Metanephros (tissue), 2 donors: Measurements from ENCODE around the gene KIF5C. TPM values are rescaled to one million over a fixed set of nuclear protein-coding genes. Genes with fewer than 3 reads are reported as not detected.

ENCODE experiments used
- small RNA-seq: library from RNA; depleted of rRNA; stranded (forward); fragments of <200 nt; gene quantifications from one replicate; pipeline ENCODE3, GENCODE V24; 2014; ENCODE audit warnings: low replicate concordance
- total RNA-seq: library from RNA; depleted of rRNA; stranded (reverse); fragments of >200 nt; gene quantifications from one replicate; pipeline ENCODE4 v1.2.3, GENCODE V29; 2014

The KIF5C gene
- 3.6 TPM for total RNA-seq

DNA sequence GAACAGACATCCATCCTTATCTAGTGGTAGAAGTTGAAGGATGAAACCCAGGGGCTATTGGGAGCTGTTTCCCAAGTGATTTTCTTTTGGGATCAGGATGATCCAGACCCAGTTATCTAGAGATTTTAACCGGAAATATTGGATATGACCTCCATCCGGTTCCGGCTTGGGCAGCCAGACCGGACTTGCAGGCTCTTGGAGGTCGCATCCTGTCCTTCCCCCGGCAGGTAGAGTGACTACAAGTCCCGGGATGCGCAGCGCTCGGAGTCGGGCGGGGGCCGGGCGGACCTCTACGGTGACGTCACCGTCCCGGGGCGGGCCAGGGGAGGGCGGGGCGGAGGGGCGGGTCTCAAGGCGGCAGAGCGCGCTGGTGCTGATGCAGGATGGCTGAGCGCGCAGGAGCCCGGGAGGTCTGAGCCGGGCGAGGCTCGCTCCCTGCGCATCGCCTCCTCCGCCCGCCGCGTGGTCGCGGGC is at the start of gene KIF5C:
Gene KIF5C, plus strand, starts transcription at position 360 of the 474 bp plus-strand sequence. CDS start 391 bp downstream, outside the sequence.

DNA sequence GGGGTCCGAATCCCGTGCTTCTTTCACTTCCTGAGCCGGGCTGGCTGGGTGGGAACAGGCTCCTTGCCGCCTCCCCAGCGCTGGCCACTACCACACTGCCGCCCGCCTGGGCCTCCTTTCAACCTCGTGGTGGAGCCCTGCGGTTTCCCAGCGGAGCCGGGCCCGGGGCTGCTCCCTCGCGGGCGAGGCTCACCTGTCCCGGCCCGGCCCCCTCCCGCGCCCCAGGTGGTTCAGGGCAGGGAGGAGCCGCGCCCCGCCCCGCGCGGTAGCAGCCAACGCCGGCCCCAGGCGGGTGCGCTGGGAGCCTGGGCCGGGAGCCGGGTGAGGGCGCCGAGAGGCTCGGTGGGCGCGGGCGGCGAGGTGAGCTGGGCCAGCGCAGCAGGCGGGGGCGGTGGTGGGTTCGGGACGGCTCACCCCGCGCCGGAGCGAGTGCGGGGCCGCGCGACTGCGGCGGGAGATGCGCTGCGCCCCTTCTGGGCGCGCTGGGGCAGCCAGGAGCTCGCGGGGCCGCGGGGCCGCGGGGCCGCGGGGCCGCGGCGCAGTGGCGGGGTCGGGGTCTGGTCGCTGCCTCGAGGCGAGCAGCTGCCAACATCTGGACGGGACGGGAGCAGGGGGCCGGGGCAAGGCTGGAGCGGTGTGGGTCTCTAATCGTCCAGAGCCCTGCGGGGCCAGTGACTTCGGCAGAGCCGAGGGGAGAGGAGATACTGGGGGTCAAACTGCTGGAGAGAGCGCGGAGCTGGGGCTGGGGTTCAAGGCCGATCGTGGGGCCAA is 163.6 kb downstream of the KIF5C start, which contains the start of gene LYPD6B:
Gene LYPD6B, plus strand, starts transcription at position 258 of the 771 bp plus-strand sequence. CDS start 92,250 bp downstream, outside the sequence.

Small RNA genes within 50 kb of the gene (small RNA-seq; reads per million reads assigned to genes)
- gene RNU2-9P (not detected), gene UBBP3 (not detected)

Other genes with a start within 250 kb of the KIF5C start
- 33.5 TPM for gene EPC2, start 230.5 kb upstream of the KIF5C start, total RNA-seq
- gene LYPD6B, start 163.5 kb downstream of the KIF5C start, total RNA-seq, result 13.0 TPM